Measurements from ENCODE around the gene PPP1R14C.
"Not testable (repeated sequence)": the region's sequence is repeated elsewhere in the genome, so short reads cannot be mapped to it uniquely, and the experiment has no call there.

Gene PPP1R14C

DNA sequence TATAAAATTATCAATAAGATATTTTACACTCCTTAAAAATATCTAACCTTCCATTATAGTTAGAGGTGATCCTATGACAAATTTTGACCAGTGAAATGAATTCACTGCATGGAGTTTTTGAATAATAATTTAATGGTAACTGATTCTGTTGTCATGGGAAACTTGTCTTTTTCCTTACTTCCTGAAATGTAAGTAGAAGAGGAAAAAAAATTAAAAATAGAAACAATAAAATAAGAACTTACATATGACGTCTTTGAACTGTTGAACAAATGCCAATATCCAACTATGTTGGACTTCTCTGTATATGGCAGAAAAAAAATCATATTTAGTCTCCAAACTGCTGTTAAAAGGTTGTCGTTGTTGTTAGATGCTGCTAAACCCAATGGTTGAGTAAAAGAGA, 26.3 kb downstream of the PPP1R14C start:
- DNase-seq (ENCODE audit: low read depth): no peak

DNA sequence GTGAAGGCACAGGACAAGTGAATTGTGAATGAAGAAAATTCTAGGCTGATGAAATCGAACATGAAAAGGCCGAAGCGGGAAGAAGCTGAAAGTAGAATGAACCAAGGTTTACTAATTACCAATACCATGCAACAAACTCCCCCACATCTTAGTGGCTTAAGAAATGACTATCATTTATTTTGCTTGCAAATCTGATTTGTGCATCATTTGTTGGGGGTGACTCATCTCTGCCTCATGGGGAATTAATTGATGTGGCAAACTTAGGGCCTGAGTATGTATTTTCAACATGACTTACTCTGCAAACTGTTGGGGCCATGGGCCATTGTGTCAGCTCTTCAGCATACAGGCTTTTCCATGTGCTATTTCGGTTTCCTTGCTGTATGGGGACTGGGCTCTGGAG, 26.8 kb downstream of the PPP1R14C start:
- no peak for DNase-seq (ENCODE audit: low read depth)

DNA sequence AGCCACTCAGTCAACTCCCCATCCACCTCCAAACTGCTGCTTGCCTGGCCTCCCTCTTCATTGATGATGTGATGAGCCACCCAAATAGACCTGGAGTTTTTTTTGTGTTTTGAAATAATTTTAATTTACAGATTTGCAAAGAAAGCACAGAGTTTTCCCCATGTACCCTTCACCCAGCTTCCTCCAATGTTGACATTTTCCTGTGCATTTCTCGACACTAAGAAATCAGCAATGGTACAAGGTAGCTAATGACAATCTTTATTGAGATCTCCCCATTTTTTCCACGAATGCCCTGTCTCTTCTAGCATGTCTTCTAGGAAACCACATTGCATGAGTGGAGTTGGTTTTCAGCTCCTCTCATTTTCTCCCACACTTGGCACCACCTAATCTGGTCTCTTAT, 30.1 kb downstream of the PPP1R14C start:
- DNase-seq (ENCODE audit: low read depth): no peak

DNA sequence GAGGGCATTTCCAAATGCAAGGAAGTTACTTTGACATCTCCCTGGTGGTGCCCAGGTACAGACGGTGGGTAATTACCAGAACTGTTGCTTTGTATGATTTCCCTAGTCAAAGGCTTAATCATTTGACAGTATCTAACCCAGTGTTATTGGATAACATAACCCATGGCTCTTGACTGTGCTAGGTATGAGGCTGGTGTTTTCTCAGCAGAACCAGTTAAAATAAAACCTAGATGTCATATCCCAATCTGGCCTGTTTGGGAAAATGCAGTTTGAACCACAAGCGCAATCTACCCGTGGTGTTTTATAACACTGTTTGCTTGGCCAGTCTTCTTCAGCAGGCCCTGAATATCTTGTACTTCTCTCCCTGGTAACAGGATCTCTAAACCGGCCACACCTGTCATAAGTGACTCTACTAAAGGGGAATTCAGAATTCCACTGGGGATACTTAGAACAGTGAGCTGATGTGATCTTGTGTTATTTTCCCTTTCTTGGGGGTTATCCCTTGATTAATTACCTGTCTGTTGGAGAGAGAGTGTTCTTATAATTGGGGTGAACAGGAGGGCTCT, 32.8 kb downstream of the PPP1R14C start:
- no peak for DNase-seq (ENCODE audit: low read depth)

DNA sequence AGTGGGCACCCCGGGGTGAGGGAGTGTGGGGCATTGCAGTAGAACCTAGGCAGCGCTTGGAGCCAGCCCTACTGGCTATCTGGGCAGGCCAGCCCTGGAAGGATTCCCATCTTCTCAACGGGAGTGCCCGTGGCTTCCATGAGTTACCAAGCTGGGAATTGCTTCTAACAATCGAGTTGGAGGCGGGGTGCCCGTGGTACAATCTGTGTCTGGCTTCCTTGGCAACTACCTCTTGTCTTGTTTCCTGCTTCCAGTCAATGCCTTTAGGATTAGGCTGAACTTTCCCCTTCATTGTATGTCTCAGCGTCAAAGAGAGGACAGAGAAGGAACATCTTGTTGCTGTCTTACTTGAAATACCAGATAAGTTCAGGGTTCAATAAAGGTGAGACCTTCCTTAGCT, 33.3 kb downstream of the PPP1R14C start:
- no peak for DNase-seq (ENCODE audit: low read depth)

DNA sequence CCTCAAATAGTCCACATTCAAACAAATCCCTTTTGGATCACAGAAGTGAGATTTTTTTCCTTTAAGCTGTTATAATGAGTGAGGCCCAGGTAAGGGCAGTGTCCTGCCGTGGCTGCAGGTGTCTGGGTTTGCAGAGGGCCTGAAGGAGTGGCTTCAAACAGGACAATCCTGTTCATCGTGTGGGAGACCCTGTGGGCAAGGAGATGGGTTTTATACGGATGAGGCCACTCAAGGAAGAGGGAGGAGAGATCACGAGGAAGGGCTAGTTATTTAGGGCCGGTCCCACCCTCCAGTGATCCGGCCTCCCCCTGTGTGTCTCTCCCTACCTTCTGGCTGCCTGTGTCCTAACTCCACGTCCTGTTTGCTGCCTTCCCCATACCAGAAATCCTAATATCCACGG, 33.8 kb downstream of the PPP1R14C start:
- no peak for DNase-seq (ENCODE audit: low read depth)

DNA sequence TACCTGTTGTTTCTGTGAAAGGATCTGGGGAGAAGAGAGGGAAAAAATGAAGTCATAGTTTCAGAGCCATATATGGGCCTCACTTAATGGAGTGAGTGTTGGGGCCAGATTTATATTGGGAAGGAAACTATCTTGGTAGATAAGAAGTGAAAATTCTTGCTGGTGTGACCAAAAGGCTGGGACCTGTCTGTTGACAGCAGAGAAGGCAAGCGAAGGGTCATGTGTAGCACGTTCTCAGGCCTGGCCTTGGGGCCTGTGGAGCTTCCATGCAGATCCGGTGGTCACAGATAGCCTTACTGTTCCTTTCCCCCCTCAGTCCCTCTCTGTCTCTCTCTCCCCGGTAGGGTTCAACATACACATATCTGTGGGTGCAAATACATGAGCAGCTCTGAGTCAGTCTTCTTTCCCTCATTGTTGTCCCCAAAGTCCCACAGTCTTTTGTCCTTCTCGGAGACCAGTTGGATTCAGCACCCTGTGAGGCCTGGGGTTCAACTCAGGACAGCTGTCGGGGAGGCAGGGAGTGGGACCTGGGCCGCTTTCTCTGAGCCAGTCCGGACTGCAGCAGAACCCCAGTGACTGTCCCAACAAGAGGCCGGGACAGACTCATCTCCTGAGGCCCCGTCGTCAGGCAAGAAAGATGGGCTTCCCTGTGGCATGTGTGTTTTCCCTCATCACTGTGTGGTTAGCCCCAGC, 34.6 kb downstream of the PPP1R14C start:
- DNase-seq (ENCODE audit: low read depth): no peak

DNA sequence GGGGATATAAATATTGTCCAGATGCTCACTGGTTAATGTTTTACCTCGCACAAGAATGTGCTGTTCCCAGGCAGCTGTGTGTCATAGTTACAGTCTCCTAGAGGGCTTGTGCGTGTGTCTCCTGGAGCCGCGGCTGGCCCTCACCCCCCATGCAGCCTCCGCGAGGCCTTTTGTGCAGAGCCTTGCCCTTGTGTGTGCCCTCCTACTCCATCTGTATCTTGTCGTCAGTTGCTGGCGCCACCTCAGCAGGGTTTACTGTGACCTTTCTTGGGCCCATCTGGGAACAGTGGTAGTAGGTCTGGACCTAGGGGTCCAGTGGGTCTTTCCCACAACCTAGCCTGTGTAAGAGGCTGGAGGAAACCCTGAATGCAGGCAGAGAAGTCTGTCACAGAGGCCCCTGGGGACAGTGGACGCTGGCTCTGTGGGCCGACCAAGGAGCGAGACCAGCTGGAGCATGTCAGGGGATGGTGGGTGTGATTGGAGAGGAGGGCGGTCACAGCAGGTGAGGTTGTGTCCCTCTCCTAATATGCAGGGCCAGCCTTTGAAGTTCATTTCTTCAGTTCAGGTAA, 35.2 kb downstream of the PPP1R14C start:
- DNase-seq (ENCODE audit: low read depth): no peak

DNA sequence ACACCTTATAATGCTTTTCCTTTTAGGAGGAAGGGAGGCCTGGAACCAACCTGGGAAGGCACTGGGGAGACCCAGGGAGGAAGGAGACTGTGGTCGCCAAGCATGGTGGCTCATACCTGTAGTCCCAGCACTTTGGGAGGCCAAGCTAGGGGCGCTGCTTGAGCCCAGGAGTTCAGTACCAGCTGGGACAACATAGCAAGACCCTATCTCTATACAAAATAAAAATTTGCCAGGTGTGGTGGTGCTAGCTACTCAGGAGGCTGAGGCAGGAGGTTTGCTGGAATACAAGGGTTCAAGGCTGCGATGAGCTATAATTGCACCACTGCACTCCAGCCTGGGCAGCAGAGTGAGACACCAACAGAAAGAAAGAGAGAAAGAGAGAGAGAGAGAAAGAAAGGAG, 36.2 kb downstream of the PPP1R14C start:
- no peak for DNase-seq (ENCODE audit: low read depth)

DNA sequence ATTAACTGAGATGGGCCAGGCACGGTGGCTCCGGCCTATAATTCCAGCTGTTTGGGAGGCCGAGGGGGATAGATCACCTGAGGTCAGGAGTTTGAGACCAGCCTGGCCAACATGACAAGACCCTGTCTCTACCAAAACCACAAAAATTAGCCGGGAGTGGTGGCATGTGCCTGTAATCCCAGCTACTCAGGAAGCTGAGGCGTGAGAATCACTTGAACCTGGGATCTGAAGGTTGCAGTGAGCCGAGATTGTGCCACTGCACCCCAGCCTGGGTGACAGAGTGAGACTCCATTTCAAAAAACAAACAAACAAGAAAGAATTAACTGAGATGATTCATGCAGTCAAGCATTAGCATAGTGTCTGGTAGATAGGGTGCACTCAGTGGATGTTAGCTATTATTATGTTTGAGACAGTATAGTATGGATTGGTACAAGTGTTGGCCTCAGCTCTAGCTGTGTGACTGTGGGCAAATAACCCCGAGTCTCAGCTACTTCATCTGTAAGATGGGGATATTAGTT, 37.1 kb downstream of the PPP1R14C start:
- not testable (repeated sequence) for DNase-seq (ENCODE audit: low read depth)

DNA sequence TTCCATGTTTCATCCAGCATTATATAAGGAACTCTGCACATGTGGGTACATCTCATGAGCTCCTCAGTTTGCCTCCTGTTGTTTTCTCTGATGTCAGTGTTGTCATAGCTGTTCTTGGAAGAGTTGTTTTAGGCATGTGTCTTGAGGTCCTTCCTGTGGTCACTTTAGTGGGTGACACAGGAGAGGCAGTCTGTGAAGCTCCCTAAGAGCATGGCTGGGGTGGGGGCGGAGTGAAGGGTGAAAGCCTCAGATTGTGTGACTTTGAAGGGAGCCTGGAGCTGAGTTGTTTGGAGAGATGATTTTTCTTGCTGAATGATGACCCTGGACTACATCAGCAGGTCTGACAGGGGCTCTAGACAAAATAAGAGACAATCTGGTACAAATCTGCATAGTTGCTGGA, 37.7 kb downstream of the PPP1R14C start:
- DNase-seq (ENCODE audit: low read depth): no peak

DNA sequence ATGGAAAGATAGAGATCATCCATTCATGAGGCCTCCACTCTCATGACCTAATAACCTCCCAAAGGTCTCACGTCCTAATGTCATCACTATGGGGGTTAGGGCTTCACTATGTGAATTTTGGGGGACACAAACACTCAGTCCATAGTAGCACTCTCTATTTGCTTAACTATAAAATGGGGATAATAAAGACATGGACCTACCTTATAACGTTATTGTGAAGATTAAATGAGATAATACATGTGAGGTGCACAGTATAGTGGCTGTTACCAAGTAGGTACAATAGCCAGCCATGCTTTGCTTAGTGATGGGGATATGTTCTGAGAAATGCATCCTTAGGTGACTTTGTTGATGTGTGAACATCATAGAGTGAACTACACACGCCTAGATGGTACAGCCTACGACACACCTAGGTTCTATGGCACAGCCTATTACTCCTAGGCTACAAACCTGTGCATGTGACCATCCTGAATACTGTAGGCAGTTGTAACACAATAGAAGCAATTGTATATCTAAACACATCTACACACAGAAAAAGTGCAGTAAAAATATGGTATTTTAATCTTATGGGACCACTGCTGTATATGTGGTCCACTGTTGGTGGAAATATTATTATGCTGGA, 39.7 kb downstream of the PPP1R14C start:
- DNase-seq (ENCODE audit: low read depth): no peak

DNA sequence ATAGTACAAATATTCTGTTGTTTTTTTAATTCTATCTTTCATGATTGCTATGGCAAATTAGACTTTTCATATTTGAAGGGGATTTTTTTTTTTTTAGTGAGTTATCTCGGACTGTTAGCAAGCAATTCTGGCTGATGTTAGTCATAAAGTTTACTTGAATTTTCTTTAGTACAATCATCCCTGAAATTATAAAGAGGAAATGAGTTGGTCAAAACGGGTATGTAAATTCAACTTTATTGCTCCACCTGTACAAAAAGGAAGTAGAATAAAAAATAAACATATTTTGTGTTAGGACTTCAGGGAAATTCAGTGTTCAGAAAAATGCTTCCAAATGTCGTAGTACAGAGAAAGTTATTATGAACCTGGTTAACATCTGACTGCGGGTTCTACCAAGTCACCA, 40.3 kb downstream of the PPP1R14C start:
- DNase-seq (ENCODE audit: low read depth): no peak

DNA sequence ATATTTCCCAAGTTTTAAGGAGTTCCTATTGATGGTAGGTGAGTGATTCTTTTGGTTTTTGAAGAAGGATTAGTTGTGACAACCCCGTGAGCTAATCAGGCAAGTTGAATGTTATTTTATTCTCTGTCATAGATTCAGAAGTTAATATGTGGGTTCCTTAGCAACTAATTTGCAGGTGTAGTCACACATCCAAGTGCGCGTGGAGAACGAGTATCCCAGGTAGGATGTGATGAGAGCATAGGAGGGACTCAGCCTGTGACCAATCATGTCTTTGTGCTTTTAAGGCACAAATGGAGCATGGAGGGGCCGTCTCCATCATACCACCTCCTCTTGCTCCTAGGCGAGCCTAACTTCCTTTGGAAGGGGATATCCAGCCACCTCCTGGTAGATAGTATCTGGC, 41.1 kb downstream of the PPP1R14C start:
- no peak for DNase-seq (ENCODE audit: low read depth)

DNA sequence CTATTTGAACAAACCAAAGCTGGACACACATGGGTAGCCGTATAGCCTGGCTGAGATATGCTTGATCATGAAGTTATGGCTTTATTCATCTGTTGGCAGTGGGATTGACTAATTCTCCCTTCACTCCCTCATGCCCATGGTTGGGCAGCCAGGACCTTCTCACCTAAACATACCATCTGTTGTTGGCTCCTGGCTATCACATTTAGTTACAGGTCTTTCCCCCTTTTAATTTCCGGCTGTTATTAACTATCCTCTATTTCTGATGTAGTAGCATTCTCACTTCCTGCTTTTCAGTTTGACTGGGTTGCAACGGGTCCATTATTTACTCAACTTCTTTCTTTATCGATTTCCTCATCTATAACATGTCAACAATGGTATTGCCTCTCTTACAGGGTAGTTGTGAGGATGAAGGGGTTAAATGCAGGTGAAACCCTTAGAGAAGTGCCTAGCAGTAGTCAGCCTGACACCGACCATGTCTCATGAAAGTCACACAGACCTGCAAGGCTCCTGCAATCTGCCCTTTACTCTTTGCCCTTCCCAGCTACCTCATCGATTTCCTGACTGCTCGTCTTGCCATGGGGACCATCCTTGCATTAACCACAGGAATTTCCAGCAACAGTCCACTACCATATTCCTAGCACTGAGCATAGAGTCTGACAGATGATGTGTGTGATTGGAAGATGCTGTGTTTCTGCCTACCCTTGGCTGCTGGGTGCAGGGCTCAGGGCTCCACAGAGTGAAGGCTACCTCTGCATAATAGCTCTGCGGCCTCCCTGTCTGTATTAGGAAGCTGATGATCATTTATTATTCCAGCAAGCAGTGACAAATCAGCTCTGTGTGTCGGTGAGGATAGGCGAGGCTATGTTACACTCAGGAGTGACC, 42.2 kb downstream of the PPP1R14C start:
- no peak for DNase-seq (ENCODE audit: low read depth)

DNA sequence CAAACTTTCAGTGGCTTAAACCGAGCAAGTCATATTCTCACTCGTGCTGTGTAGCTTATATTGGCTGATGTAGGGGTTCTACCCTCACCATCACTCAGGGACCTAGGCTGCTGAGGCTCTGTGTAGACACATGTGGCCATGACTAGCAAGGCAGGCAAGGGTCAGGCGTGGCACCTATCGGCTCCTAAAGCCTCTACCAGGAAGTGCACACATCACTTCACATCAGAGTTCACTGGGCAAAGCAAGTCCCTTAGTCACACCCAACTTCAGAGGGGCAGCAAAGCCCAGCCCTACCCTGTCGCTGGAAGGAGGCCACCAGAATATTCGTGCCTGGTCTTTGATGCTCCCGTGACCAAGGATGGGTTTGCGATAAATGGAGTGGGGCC, 42.9 kb downstream of the PPP1R14C start:
- no peak for DNase-seq (ENCODE audit: low read depth)

DNA sequence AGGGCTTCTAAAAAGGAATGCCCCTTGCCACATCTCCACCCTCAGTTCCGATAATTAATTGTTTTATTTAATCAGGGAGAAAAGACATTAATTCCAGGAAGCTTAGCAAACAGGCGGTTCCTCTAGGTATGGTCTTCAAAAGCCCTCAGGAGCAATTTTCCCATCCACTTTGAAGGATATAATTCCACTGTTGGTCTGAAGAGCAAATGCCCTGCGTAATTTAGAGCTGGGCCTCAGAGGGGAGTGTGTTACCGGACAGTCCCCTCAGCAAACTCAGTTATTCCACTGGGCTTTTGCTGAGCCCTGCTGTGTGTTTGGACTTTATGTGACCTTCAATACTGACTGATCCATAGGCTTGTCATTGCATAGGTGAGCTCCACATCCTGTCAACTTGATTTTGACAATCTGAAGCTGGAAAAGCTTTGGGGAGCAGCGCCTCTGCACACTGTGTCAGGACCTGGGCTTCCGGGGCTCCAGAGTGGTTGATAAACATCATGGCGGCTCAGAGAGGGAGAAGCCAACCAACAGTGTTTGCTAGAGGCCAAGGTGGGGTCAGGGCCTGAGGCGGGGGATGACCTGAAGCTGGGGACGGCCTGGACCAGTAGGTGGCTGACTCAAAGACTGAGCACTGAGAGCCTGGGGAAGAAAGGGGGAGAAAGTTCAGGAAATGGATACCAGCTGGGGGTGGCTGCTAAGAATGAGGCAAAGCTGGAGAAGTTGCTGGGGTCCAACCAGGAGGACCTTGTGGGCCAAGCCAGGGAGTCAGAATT, 43.5 kb downstream of the PPP1R14C start:
- DNase-seq (ENCODE audit: low read depth): no peak

DNA sequence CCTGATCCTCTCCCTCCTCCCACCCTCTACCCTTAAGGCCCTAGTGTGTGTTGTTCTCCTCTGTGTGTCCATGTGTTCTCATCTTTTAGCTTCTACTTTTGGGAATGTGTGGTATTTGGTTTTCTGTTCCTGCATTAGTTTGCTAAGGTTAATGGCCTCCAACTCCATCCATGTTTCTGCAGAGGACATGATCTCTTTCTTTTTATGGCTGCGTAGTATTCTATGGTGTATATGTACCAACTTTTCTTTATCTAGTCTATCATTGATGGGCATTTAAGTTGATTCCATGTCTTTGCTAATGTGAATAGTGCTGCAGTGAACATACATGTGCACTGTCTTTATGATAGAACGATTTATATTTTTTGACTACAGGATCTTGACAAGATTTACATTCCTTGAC, 44.6 kb downstream of the PPP1R14C start:
- DNase-seq (ENCODE audit: low read depth): not testable (repeated sequence)

DNA sequence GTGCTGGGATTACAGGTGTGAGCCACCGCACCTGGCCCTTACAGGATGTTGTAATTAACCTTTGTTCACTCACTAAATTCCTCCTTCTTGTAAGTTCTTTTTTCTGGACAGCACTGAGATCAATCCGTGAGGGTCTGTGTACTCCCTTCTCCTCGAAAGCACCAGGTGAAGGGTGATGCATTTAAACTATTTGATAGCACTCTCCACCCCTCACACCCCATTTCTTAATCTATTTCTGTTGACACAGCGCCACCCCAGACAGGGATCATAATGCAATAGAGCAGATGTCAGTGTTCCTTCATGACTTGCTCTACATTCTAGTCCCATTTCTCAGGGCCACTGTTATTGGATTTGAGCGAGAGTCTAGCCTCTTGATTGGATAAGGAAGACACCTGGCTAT, 46.3 kb downstream of the PPP1R14C start:
- no peak for DNase-seq (ENCODE audit: low read depth)

DNA sequence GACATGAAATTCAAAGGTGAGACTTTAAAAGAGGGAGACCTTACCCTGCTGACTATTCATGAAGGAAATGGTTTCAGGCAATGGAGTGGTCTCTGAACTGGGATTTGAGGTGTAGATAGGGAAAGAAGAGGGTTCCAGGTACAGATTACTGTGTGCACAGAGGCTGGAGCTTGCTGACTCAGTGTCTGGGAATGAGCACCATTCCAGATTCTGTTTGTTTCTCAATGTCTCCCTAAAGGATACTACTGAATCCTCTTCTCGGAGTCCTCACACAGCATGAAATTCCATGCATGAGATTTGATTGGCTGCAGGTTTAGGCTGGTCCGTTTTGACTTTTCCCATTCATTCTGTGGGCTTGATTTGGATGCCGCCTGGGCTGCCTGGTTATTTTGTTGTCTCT, 49.0 kb downstream of the PPP1R14C start:
- DNase-seq (ENCODE audit: low read depth): no peak

DNA sequence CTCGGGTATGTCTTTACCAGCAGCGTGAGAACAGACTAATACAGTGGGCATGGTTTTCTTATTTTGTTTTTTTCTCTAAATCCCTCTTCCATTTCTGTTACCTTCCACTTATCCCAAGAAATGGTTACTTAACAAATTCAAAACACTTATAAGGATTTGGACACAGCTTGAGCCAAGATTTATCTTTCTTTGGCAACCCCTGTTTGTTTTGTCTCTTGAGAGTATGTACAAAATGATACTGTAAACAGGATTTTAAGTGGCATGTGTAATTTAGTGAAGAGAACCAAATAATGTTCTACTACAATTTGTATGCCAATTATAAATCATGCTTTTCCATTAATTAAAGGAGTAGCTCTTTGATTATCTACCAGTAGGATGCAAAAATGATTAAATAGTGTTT, 51.4 kb downstream of the PPP1R14C start:
- DNase-seq (ENCODE audit: low read depth): no peak

Measured in HS-27A (cell line).